HG03575 (cell line): Measurements from ENCODE around the gene NSMF.

Experiments
- ATAC-seq: cut with Tn5 transposase; IDR thresholded peaks from one replicate; pipeline ENCODE4 v1.9.1; 2021; ENCODE audit not compliant: unreplicated experiment, insufficient number of reproducible peaks, low FRiP score; ENCODE audit errors: extremely low read depth

The NSMF gene

DNA sequence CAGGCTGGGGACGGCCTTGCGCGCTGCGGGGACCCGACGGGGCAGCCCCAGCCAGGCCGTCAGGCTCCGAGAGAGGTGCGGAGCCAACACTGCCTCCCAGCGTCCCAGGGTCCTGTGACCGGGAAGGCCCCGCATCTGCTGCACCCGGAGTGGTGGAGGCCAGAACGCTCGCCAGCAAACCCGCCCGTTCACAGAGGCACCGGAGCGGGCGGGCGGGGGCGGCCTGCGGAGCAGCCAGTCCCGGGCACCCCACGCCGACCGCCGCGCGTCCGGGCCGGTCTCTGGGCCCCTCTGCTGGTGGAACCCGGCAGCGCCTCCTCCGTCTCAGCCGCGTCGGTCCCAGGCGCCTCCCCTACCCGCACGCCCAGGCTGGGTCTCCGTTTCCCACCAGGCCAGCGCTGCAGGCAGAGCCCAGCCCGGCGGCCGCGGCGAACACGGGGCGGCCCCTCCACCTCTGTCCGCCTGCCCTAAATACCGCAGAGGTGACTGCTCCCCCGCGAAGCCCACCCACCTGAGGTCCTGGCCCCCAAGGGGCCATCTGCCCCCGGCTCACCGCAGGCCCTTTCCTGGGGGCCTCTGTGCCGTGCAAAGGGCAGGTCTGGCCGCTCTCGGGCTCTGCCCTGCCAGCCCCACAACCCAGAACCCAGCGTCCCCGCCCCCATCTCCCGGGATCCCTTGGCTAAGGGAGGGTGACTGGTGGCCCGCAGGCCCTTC lies 52.1 kb downstream of the NSMF start:
- ATAC-seq, result no peak

DNA sequence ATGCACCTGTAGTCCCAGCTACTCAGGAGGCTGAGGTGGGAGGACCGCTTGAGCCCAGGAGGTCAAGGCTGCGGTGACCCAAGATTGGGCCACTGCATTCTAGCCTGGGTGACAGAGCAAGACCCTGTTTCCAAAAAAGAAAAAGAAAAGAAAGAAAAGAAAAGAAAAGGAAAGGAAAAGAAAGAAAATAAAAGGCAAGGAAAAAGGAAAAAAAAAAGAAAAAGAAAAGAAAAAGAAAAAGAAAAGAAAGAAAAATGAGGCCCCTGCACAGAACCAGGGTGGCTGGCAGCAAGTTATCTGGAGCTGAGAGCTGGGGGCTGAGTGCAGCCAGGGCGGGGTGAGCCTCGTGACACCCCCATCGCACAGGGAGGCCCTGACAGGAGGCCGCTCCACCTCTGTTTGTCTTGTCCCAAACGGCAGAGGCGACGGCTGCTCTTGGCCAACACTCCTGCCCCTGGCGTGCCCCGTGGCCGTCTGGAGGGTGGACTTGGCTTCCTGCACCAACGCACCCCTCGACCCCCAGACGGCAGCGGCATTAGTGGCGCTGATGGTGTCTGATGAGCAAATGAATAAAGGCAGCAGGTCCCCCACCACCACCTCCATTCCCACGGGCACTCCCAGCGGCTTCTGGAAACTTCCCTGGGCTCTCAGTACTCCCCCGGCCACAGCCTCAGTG lies 52.9 kb downstream of the NSMF start:
- no peak for ATAC-seq

DNA sequence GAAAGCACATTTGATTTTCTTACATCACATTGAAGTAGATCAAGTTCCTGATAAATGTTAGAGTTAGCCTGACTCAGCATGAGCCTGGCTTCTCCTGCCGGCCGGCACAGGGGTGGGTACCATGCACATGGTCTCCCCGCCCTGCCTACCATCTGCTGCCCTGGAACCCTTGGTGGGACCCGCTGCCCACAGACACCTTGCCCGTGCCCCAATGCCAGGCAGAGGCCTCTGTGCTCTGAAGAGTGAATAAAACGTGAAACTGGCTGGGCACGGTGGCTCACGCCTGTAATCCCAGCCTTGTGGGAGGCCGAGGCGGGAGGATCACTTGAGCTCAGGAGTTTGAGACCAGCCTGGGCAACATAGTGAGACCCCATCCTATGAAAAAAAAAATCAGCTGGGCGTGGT lies 53.5 kb downstream of the NSMF start:
- ATAC-seq, result no peak

DNA sequence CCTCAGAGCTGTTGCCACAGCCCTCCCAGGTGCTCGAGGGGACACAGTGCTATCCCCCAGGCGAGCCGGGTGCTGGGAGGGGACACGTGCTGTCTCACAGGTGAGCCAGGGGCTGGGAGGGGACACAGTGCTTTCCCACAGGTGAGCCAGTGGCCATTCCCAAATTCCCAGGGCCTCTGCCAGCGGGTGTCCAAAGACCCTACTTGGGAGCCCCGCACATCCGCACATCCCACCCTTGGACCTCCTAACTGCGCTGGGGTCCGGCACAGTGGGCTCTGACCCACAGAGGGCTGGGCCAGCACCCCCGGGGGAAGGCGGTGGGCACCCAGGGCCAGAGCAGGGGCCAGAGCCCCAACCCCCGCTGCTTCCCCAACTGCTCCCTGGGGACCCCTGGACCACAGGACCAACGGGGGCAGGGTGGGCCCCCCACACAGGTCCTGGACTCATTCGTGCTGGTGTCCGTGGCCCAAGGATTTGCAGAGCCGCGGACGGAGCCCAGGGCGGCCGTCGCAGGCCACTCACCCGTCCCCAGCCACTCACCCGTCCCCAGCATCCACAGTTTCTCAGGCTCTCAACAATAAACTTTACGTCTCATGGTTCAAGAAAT lies 54.1 kb downstream of the NSMF start:
- ATAC-seq, result no peak

DNA sequence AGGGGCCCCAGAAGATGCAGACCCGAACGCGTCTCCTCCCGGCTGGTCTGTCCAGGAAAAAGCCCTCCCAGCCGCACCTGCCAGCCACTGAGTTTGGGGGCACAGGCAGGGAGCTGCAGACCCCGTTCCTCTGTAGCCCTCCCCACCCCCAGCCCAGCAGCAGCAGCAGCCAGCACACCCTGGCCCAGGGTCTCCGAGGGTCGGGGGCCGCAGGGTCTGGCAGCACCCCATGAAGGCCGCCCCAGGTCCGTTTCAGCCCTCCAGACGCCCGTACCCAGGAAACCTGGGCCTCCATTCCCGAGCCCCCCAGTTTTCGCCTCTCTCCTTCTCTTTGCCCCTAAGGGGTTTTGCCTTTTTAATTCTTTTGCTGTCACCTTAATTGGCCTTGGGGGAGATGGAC lies 55.9 kb downstream of the NSMF start:
- no peak for ATAC-seq

DNA sequence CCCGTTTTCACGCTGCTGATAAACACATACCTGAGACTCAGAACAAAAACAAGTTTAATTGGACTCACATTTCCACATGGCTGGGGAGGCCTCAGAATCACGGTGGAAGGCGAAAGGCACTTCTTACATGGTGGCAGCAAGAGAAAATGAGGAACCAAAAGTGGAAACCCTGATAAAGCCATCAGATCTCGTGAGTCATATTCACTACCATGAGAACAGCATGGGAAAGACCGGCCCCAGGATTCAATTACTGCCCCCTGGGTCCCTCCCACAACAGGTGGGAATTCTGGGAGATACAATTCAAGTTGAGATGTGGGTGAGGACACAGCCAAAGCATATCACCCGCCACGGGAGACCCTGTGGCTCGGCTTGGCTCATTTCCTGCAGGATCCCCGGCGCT lies 56.4 kb downstream of the NSMF start:
- ATAC-seq, result no peak

DNA sequence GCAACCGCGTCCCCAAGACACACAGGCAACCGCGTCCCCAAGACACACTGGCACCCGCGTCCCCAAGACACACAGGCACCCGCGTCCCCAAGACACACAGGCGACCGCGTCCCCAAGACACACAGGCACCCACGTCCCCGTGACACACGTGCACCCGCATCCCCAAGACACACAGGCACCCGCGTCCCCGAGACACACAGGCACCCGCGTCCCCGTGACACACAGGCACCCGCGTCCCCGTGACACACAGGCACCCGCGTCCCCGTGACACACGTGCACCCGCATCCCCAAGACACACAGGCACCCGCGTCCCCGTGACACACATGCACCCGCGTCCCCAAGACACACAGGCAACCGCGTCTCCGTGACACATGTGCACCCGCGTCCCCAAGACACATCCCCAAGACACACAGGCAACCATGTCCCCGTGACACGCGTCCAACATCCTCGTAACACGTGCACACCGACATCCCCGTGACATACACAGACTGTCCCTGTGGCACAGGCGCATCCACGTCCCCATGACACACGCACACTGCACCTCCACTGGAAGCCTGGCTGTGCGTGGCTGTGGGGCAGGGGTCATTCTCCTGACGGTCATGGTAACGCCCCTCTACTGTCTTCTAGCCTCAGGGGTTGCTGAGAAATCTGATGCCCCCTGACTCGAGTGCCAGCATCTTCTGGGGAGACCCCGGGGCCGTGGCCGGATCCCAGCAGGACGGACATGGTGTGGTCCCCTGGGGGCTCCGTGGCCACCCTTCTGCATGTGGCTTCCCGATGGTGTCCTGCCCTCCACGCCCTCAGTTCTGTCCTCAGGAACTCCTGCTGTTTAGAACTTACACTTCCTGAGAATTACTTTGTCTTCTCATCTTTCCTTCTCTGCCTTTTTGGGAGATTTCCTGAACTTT lies 60.3 kb downstream of the NSMF start:
- no peak for ATAC-seq

DNA sequence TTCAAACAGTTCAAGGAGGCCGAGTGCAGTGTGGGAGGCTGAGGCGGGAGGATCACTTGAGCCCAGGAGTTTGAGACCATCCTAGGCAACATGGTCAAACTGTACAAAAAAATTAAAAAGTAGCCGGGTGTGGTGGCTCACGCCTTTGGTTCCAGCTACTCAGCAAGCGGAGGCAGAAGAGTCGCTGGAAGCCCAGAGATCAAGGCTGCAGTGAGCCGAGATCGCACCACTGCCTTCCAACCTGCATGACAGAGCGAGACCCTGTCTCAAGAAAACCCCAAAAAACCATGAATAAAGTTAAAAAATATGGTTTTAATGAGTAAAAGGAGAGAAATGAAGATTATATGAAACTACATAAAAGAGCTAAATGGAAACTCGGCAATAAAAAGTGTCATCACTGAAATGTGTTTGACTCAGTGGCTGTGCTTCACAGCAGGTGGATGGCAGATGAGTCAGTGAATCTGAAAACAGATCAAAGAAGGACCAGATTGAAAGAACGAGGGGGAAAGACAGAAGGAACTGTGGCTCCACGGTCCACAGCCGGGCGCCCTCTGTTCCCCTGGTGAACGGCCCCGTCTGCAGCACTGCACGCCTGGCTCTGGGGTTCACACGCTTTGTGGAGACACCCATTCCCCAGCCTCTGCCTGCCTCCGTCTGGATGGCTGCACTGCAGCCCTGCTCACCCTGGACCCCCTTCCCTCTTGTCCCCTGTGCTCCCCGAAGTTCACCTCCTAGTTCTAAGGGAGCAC lies 61.3 kb downstream of the NSMF start:
- no peak for ATAC-seq
